ENCODE results near the gene PTPN7.

DNA sequence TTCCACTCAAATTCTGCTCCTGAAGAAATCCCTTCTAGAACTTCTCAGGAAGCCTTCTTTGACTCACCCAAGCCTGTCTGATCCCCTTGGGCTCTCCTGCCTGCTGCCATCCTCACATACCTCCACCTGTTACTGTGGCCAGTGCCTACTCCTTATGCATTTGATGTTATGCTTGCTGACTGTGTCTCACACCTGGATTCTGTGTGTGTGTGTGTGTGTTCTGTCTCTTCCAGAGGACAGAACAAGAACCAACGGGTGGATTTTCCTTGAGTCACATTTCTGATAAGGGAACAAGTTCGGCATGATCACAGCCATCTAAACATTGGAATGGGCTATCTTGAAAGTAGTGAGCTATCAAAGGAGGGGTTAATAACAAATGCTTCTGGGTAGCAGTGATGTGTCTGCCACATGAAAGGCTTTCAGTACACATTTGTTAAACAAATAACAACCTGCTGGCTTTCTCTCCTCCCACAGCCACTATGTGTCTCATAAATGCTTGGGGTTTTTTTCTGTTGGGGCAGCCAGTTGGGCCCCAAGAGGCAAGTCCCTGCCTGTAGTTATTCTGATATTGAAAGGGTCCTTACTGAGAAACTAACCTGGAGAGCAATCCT lies 46.6 kb downstream of the PTPN7 start:
- TF ChIP-seq, protein P1, sequence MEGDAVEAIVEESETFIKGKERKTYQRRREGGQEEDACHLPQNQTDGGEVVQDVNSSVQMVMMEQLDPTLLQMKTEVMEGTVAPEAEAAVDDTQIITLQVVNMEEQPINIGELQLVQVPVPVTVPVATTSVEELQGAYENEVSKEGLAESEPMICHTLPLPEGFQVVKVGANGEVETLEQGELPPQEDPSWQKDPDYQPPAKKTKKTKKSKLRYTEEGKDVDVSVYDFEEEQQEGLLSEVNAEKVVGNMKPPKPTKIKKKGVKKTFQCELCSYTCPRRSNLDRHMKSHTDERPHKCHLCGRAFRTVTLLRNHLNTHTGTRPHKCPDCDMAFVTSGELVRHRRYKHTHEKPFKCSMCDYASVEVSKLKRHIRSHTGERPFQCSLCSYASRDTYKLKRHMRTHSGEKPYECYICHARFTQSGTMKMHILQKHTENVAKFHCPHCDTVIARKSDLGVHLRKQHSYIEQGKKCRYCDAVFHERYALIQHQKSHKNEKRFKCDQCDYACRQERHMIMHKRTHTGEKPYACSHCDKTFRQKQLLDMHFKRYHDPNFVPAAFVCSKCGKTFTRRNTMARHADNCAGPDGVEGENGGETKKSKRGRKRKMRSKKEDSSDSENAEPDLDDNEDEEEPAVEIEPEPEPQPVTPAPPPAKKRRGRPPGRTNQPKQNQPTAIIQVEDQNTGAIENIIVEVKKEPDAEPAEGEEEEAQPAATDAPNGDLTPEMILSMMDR (conservative IDR thresholded peaks at IDR 0.05; ENCODE audit: low read length): no peak
- no peak for TF ChIP-seq EZH2phosphoT487 (IDR thresholded peaks at IDR 0.05; ENCODE audit: borderline replicate concordance)
